Astrocyte (in vitro differentiated cells and primary cell): ENCODE measurements around the gene PRKAR2B. TPM values are rescaled to one million over a fixed set of nuclear protein-coding genes. Genes with fewer than 3 reads are reported as not detected.

ENCODE experiments used
- DNase-seq: peaks from one replicate; pipeline ENCODE4 v3.0.0-alpha.2; 2010; ENCODE audit warnings: low read depth
- FAIRE-seq: peaks from 2 replicates; lab custom pipeline; 2011; peaks lifted over from hg19 to GRCh38; lab: Jason Lieb, UNC
- H2AFZ ChIP-seq: 2 replicates; pipeline ENCODE4 v1.6.0; 2012; ENCODE audit warnings: low read depth, low read length, inconsistent platforms
- H3K27ac ChIP-seq: 2 replicates; pipeline ENCODE4 v1.5.1; 2011; ENCODE audit warnings: low read depth, low read length, inconsistent platforms
- H3K27me3 ChIP-seq: 2 replicates; pipeline ENCODE4 v1.6.0; 2011; ENCODE audit warnings: low read length, inconsistent platforms; ENCODE audit not compliant: insufficient read depth
- H3K36me3 ChIP-seq: 2 replicates; pipeline ENCODE4 v1.5.1; 2011; ENCODE audit warnings: low read length, inconsistent platforms; ENCODE audit not compliant: insufficient read depth
- H3K4me1 ChIP-seq: 2 replicates; pipeline ENCODE4 v1.5.1; 2011; ENCODE audit warnings: low read length, inconsistent platforms; ENCODE audit not compliant: insufficient read depth
- H3K4me2 ChIP-seq: 2 replicates; pipeline ENCODE4 v1.6.0; 2012; ENCODE audit warnings: low read length, inconsistent platforms
- H3K4me3 ChIP-seq: 2 replicates; pipeline ENCODE4 v1.5.1; 2011; ENCODE audit warnings: low read depth, mild to moderate bottlenecking, low read length, inconsistent platforms; ENCODE audit not compliant: insufficient read depth
- H3K79me2 ChIP-seq: 2 replicates; pipeline ENCODE4 v1.6.0; 2012; ENCODE audit warnings: mild to moderate bottlenecking, low read length, inconsistent platforms; ENCODE audit not compliant: insufficient read depth
- H3K9ac ChIP-seq: 2 replicates; pipeline ENCODE4 v1.6.0; 2012; ENCODE audit warnings: mild to moderate bottlenecking, low read length, inconsistent platforms
- H3K9me3 ChIP-seq: 2 replicates; pipeline ENCODE4 v1.5.1; 2012; ENCODE audit warnings: low read depth, mild to moderate bottlenecking, low read length, inconsistent platforms; ENCODE audit not compliant: insufficient read depth
- H4K20me1 ChIP-seq: 2 replicates; pipeline ENCODE4 v1.6.0; 2012; ENCODE audit warnings: low read length, inconsistent platforms; ENCODE audit not compliant: insufficient read depth
- H3K27ac Mint-ChIP-seq: one replicate; pipeline ENCODE4 v1.8.0; 2021; ENCODE audit warnings: mild to moderate bottlenecking, mixed read lengths; ENCODE audit not compliant: unreplicated experiment
- H3K27me3 Mint-ChIP-seq: one replicate; pipeline ENCODE4 v1.8.0; 2021; ENCODE audit warnings: low read depth, mixed read lengths; ENCODE audit not compliant: unreplicated experiment
- H3K36me3 Mint-ChIP-seq: one replicate; pipeline ENCODE4 v1.8.0; 2021; ENCODE audit warnings: low read depth, mixed read lengths; ENCODE audit not compliant: unreplicated experiment
- H3K4me1 Mint-ChIP-seq: one replicate; pipeline ENCODE4 v1.8.0; 2021; ENCODE audit warnings: low read depth, mixed read lengths; ENCODE audit not compliant: unreplicated experiment
- H3K4me3 Mint-ChIP-seq: one replicate; pipeline ENCODE4 v1.8.0; 2021; ENCODE audit warnings: mild to moderate bottlenecking, moderate library complexity, mixed read lengths; ENCODE audit not compliant: unreplicated experiment
- H3K9me3 Mint-ChIP-seq: one replicate; pipeline ENCODE4 v1.8.0; 2021; ENCODE audit warnings: mild to moderate bottlenecking, mixed read lengths; ENCODE audit not compliant: unreplicated experiment
- CTCF ChIP-seq: IDR thresholded peaks from 2 replicates; pipeline ENCODE4 v1.5.1; 2011; ENCODE audit warnings: low read depth, mild to moderate bottlenecking, inconsistent platforms, low read length, moderate library complexity; ENCODE audit not compliant: insufficient read depth
- EZH2 ChIP-seq: IDR thresholded peaks from 2 replicates; pipeline ENCODE4 v1.6.1; 2012; ENCODE audit warnings: mild to moderate bottlenecking, low read length, inconsistent platforms; ENCODE audit not compliant: insufficient read depth
- total RNA-seq: library from RNA; stranded (reverse); gene quantifications from 2 replicates; pipeline ENCODE4 v1.2.1, GENCODE V29; 2021

The PRKAR2B gene
- total RNA-seq, 1 donor from 2014 or later = 7.6 TPM

DNA sequence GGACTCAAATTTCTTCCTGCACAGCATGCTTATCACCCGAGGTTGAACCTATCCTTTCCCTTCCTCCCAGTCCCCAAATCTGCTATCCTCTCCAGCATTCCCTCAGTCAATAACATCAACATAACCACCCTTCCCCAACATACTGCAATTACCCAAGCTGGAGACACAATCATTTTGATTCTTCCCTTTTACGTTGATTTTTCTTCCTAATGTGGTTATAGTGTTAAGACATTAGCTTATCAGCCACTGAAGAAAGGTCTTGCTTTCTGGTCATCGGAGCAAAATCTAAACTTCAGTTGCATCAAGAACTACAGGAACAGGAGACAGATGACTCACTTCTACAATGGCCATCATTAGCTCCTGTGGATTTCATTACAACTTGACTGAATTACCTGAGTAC, 120.8 kb downstream of the PRKAR2B start:
- Histone ChIP-seq H3K4me1 (peaks cover 2% of the 10 kb centered on the region), H4K20me1 (peaks cover 6% of the 10 kb centered on the region), H3K9me3 (no peaks in the 10 kb centered on the region), H3K4me2 (no peak overlapping the region), H3K36me3 (no peaks in the 10 kb centered on the region), H2AFZ (no peak overlapping the region), H3K9ac (no peak overlapping the region), H3K79me2 (peaks cover 5% of the 10 kb centered on the region), H3K4me3 (no peak overlapping the region), H3K27ac (no peak overlapping the region), H3K27me3 (no peaks in the 10 kb centered on the region)
- no peaks in the 10 kb centered on the region for H3K9me3 Mint-ChIP-seq
- H3K4me3 Mint-ChIP-seq = no peak overlapping the region
- H3K4me1 Mint-ChIP-seq = no peaks in the 10 kb centered on the region
- no peak overlapping the region for H3K27ac Mint-ChIP-seq
- H3K27me3 Mint-ChIP-seq = no peaks in the 10 kb centered on the region
- H3K36me3 Mint-ChIP-seq = no peaks in the 10 kb centered on the region
- FAIRE-seq (no peak), DNase-seq (no peak)
- TF ChIP-seq EZH2 (no peak), CTCF (no peak)

DNA sequence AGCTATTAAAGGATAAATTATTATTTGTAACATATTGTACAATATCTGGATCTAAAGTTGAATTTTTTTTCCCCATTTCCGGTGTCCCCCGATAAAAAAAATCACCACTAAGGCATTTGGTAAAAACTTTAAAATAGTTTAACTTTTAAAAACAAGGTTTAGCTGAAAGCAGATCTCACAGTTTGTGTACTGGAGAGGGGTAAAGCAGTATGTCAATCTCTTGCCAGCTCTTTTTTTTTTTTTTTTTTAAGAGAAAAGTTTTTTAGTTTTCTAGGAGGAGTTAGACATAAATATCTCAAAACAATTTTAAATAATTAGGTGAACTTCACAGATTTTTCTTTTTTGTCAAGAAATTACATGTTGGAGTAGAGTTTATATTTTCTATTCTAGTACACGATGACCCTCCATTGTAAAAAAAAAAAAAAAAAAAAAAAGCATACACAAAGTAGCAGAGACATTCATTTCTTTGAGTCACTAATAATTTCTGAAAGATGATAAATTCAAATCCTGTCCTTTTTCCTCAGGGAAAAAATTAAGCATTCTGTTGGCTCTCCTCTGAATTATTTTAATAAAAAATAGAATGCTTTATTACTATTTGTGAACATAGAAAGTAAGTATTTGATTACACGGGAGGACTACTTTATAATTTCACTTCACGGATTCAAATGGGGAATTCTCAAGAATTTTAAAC, 122.4 kb downstream of the PRKAR2B start:
- peak overlapping the region; percentile 97 for H3K9ac ChIP-seq
- no peaks in the 10 kb centered on the region for H3K27me3 ChIP-seq
- no peaks in the 10 kb centered on the region for H3K36me3 ChIP-seq
- Mint-ChIP-seq H3K4me3 (peak overlapping the region; percentile 89), H3K27ac (peak overlapping the region; percentile 99), H3K4me1 (peaks cover 5% of the 10 kb centered on the region), H3K27me3 (no peaks in the 10 kb centered on the region), H3K36me3 (no peaks in the 10 kb centered on the region), H3K9me3 (no peaks in the 10 kb centered on the region)
- no peak for FAIRE-seq
- peaks cover 2% of the 10 kb centered on the region for H3K4me1 ChIP-seq
- H3K4me2 ChIP-seq = peak overlapping the region; percentile 95
- no peak for DNase-seq
- TF ChIP-seq CTCF = no peak
- no peak for TF ChIP-seq EZH2
- H3K4me3 ChIP-seq = peak overlapping the region; percentile 67
- H3K27ac ChIP-seq = peak overlapping the region; percentile 99
- H3K79me2 ChIP-seq = peaks cover 18% of the 10 kb centered on the region
- peak overlapping the region; percentile 51 for H2AFZ ChIP-seq
- H3K9me3 ChIP-seq = no peaks in the 10 kb centered on the region
- peaks cover 16% of the 10 kb centered on the region for H4K20me1 ChIP-seq
